KBM-7 (cell line): ENCODE measurements around the gene ESYT1.
"Not testable (repeated sequence)": the region's sequence is repeated elsewhere in the genome, so short reads cannot be mapped to it uniquely, and the experiment has no call there.

ENCODE experiments used
- DNase-seq: peaks from one replicate; pipeline ENCODE4 v3.0.0-alpha.2; 2015
- in situ Hi-C: fragments of 300-500 bp; cut with MboI; formaldehyde crosslinking; loops from 2 replicates; pipeline ENCODE4 v1.14.3; 2020; ENCODE audit warnings: low sequenced_read_pairs, low pct_unique_long_range_greater_than_20kb, mixed read lengths

Gene ESYT1

GRCh38 chr12:56152132-56152755, 24.2 kb downstream of the ESYT1 start, which contains the start of gene MYL6B:
Gene MYL6B (plus strand): TSS chr12:56152587. CDS start chr12:56153919, 1,332 bp downstream.
- in situ Hi-C loops = no loop called here
- peak; percentile 89 for DNase-seq

DNA sequence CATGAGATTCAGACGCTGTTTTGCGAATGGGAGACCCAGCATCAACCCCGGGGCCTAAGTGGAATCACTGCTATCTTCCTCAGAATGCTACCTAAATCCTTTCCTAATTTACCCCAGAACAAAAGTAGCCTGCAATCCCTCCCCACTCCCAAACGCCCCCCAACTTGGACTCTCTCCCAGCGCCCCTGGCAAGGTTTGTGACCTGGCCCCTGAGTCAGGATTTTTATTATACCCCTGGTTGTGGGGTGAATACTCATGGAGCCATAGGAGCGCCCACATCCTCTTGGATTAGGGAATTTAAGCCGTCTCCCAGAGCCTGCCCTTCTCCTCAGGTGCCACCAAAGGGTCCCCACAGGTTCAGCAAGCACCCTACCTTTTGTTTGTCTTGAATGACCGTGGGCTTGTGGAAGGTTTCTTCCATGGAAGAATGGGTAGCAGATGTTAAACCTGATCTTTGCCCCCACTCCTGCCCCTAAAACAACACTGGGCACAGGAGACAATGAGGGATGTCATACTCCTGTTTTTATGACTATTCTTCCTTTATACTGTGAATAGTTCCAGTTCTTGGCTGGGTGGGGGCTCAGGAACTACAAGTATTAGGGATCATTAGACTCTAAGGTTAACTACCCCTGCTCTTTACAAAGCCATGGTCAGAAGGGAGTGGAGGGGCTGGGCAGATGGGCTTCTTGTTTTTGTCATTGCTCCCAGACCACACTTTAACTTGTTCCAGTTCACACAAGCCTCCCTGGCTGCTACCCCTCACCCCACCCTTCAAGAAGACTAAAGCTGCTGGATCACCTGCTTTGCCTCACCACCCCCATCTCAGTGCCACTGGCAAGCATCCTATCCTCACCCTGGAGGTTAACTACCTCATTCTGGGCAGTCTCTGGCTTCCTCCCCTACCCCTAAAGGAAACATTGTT, 24.9 kb downstream of the ESYT1 start:
- no peak for DNase-seq
- in situ Hi-C loops = no loop called here

DNA sequence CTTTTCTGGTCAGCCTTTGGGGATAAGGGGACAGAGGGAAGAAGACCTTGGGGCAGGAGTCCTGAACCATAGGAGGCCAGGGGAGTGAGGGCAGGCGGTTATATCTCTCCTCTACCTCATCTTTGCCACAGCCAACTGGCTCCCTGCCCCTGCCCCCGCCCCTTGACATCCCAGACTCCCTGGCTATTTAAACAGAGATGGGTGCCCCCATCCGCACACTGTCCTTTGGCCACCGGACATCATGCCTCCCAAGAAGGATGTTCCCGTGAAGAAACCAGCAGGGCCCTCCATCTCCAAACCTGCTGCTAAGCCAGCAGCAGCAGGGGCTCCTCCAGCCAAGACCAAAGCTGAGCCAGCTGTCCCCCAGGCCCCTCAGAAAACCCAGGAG, 25.6 kb downstream of the ESYT1 start:
- in situ Hi-C loops = no loop called here
- DNase-seq = no peak

GRCh38 chr12:56154246-56154771, 26.2 kb downstream of the ESYT1 start:
- no peak for DNase-seq
- in situ Hi-C loops = no loop called here

DNA sequence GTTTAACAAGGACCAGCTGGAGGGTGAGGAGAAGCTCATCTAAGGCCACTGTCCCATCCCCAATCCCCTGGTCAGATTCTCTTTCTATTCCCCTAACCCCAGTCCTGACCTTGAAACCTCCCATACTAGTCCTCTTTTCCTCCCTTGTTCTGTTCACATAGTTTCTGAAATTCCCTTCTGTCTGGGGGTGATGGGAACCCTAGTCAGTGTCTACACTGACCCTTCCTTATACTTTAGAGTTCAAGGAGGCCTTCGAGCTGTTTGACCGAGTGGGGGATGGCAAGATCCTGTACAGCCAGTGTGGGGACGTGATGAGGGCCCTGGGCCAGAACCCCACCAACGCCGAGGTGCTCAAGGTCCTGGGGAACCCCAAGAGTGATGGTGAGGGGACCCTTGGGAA, 26.8 kb downstream of the ESYT1 start:
- in situ Hi-C loops = no loop called here

GRCh38 chr12:56155256-56155845, 27.3 kb downstream of the ESYT1 start:
- no peak for DNase-seq
- in situ Hi-C loops = no loop called here

More for the DNA sequence above, 26.8 kb downstream of the ESYT1 start:
- DNase-seq = no peak

DNA sequence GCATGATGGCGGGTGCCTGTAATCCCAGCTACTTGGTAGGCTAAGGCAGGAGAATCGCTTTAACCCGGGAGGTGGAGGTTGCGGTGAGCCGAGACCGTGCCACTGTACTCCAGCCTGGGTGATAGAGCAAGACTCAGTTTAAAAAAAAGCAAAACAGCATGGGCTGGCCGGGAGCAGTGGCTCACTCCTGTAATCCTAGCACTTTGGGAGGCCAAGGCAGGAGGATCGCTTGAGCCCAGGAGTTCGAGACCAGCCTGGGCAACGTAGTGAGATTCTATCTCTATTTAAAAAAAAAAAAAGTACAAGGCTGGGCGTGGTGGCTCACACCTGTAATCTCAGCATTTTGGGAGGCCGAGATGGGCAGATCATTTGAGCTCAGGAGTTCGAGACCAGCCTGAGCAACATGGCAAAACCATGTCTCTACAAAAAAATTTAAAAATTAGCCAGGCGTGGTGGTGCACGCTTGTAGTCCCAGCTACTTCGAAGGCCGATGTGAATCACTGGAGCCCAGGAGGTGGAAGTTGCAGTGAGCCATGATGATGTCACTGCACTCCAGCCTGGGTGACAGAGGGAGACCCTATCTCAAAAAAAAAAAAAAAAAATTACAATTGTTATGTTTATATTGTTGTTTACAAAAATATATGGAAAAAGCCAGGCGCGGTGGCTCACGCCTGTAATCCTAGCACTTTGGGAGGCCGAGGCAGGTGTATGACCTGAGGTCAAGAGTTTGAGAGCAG, 28.6 kb downstream of the ESYT1 start:
- in situ Hi-C loops, DNase-seq: not testable (repeated sequence)

GRCh38 chr12:56157201-56158028, 29.3 kb downstream of the ESYT1 start:
- in situ Hi-C loops = no loop called here
- peak; percentile 86 for DNase-seq

DNA sequence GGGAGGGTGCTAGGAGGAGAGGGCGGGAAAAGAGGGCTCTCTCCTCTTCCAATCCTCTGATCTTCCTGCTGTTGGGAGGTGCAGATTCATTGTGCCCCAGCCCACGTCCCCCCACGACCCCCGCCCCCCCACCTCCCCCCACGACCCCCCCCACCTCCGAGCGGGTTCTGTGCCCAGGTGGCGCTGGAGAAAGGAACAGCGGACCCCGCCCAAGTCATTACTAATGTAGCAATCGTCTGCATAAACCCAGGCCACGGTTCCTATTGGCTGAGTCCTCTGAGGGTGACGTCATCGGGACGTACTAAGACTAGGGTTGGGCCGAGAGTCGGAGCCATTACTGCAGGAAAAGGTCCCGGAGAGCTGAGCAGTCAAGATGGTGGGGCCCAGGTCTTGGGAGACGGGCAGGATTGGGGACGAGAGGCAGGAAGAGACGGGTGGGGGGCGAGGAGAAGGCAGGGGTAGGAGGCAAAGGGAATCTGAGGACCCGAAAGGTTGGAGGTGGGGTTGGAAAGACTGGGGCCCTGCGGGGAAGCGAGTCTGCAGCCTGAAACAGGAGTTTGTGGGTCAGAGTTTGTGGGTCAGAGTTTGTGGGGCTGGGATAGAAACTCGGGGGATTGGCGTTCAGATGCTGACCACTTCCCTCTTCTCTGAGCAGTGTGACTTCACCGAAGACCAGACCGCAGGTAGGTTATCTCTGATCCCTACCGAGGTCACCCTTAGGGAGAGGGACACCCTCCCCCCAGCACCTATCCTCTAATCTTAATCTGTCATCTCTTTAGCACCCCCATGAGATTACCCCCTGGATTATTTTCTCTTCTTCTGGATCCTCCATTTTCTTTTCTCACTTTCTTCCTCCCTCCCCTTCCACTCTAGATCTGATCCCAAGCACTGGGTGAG, 30.2 kb downstream of the ESYT1 start, which contains the start of gene MYL6:
Gene MYL6 (plus strand): TSS at position 331 of the 897 bp plus-strand sequence. CDS start 43 bp downstream, at position 374.
- in situ Hi-C loops = no loop called here
- DNase-seq = peak; percentile 91

- in situ Hi-C loops = no loop called here
- peak; percentile 64 for DNase-seq
These were observed 30.9 kb downstream of the ESYT1 start for GRCh38 chr12:56158926-56159461.

DNA sequence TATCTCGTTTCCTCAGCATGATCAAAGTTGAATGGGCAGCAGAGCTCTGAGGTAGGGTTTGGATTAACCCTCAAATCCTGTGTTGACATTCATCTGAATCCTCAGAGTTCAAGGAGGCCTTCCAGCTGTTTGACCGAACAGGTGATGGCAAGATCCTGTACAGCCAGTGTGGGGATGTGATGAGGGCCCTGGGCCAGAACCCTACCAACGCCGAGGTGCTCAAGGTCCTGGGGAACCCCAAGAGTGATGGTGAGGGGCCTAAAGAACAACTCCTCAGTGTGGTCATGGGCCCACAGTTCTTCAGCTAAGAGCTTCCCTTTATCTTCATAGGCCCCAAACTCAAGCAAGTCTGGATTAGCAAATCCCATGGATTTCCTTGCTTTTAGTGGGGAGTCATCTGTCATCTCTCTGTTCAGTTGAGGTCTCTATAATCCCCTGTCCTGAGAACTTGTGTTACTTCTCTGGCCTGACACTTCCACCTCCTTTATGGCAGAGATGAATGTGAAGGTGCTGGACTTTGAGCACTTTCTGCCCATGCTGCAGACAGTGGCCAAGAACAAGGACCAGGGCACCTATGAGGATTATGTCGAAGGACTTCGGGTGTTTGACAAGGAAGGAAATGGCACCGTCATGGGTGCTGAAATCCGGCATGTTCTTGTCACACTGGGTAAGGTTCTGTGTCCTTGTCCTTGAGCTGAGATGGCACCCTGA, 31.6 kb downstream of the ESYT1 start:
- no peak for DNase-seq

DNA sequence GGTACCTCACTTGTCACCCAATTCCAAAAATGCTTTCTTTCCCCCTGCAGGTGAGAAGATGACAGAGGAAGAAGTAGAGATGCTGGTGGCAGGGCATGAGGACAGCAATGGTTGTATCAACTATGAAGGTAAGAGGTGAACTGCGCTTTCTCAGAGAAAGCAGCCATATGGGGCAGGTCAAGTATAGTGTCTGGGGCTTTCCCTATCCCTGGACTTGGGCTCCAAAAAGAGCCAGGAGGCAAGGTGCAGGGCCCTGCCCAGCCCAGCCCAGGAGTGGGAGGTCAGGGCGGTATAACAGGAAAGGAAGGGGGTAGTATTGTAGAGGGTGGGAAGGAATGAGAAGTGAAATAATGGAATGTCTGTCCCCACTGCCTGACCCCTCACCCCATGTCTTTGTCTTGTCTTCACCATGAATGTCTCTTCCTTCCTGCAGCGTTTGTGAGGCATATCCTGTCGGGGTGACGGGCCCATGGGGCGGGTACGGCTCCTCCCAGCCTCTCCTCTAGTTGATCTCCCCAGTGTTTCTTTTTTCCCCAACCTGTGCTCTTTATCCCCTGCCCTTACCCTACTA, 32.2 kb downstream of the ESYT1 start:
- in situ Hi-C loops = no loop called here
- DNase-seq = peak; percentile 16

More for the DNA sequence above, 31.6 kb downstream of the ESYT1 start:
- in situ Hi-C loops = no loop called here

DNA sequence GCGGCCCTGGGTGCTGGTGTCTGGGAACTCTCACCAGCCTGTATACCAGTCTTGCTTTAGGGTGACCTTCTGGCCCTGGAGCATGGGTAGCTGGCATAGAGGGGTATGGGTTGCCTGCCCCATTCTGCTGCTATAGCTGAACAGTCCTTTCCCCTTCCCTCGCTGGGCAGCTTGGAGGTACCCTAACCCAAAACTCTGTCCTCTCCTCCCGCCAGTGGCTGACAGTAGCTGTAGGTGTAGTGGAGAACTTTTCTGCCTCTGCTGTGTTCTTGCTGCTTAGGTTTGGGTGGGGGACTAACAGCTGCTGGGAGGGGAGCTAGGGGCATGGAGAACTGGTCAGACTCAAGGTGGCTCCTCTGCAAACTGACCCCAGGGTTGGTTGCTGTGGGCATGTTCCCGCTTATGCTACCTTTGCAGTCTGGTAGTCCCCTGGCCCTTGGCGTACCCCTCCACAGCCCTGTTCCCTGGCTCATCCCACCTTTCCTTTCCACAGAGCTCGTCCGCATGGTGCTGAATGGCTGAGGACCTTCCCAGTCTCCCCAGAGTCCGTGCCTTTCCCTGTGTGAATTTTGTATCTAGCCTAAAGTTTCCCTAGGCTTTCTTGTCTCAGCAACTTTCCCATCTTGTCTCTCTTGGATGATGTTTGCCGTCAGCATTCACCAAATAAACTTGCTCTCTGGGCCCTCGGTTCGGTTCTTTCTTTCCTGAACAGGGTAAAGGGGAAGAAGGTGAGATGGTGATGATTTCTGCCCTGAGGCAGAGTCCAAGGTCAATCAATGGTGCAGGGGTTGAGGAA, 33.0 kb downstream of the ESYT1 start:
- in situ Hi-C loops = no loop called here
- DNase-seq = no peak

DNA sequence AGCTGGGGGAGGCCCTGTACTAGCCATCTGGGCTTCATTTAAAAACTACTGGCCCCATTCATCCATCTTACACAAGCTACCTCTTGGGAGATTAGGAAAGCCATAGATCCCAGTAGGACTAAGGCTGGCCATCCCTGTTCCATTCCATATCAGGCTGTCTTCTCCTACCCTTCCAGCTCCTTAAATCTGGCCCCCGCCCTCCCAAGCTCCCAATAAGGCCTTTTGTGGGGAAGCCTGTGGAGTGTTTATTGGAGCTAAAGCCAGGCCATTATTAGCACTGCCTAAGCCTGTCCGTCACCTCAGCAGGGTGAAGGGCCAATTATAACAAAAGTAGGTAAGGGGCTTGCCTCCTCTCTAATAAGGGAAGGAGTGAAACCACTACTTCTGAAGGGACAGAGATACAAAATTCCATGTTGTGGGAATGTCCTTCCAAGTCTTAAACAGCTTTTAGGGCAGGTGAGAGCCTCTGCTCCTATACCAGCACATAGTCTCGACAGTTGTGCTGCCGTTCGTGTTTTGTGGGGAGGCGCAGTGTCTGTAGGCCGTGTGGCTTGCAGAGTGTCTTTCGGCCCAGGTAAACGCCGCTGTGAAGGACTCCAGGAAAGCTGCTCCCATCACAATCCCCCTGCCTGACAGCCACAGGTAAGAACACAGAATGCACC, 33.8 kb downstream of the ESYT1 start:
- DNase-seq = no peak
- in situ Hi-C loops = no loop called here
